K562 (cell line): ENCODE data around the gene MICOS13. TPM values are rescaled to one million over a fixed set of nuclear protein-coding genes. Genes with fewer than 3 reads are reported as not detected.

ENCODE experiments used
- GTF2F1 ChIP-seq: IDR thresholded peaks from 2 replicates; pipeline ENCODE4 v1.6.1; 2011; ENCODE audit warnings: low read depth, low read length, improper control_type of control experiment
- HNRNPL ChIP-seq: fragments of 200-400 bp; formaldehyde crosslinking; IDR thresholded peaks from 2 replicates; pipeline ENCODE4 v1.6.1; 2017; ENCODE audit warnings: low read depth, mild to moderate bottlenecking, low read length
- ILF3 ChIP-seq: fragments of 450-650 bp; IDR thresholded peaks from 2 replicates; pipeline ENCODE4 v1.6.1; 2018; ENCODE audit warnings: antibody characterized with exemption, mild to moderate bottlenecking, moderate library complexity, borderline replicate concordance
- ILK ChIP-seq: fragments of 450-650 bp; IDR thresholded peaks from 2 replicates; pipeline ENCODE4 v1.6.1; 2016; ENCODE audit warnings: missing genetic modification characterization, low read depth, mild to moderate bottlenecking, missing compliant biosample characterization, moderate library complexity, borderline replicate concordance
- LCOR ChIP-seq: sonication (generic); formaldehyde crosslinking; IDR thresholded peaks from 2 replicates; pipeline ENCODE4 v1.8.0; 2022; ENCODE audit warnings: mild to moderate bottlenecking, missing genetic modification reagents
- MBD2 ChIP-seq: sonication (generic); IDR thresholded peaks from 2 replicates; pipeline ENCODE4 v1.6.1; 2016; ENCODE audit warnings: low read depth, borderline replicate concordance
- MYNN ChIP-seq, 2 experiments: sonication (generic); formaldehyde crosslinking in 1 of 2; IDR thresholded peaks; 2 replicates each; pipeline versions ENCODE4 v1.5.0 to v1.6.1; 2016 to 2020; ENCODE audit warnings: antibody characterized with exemption in 1 of 2, missing genetic modification reagents in 1 of 2
- POLR2A ChIP-seq: fragments of 450-650 bp; conservative IDR thresholded peaks from 2 replicates; pipeline ENCODE4 v1.6.1; 2016
- POLR2B ChIP-seq: fragments of 450-650 bp; IDR thresholded peaks from 2 replicates; pipeline ENCODE4 v1.6.1; 2018; ENCODE audit warnings: low read depth; ENCODE audit not compliant: partially characterized antibody
- POLR2G ChIP-seq: fragments of 200-400 bp; formaldehyde crosslinking; IDR thresholded peaks from 2 replicates; pipeline ENCODE4 v1.6.1; 2017; ENCODE audit warnings: low read depth, mild to moderate bottlenecking, antibody characterized with exemption, low read length, moderate library complexity
- RFX5 ChIP-seq: IDR thresholded peaks from 2 replicates; pipeline ENCODE4 v1.6.1; 2011; ENCODE audit warnings: low read depth, mild to moderate bottlenecking, improper control_type of control experiment, low read length
- SNRNP70 ChIP-seq: fragments of 200-400 bp; formaldehyde crosslinking; optimal IDR thresholded peaks from 2 replicates; pipeline ENCODE3; 2017; ENCODE audit warnings: low read depth, low read length
- ZBTB7A ChIP-seq: IDR thresholded peaks from 2 replicates; pipeline ENCODE4 v1.6.1; 2011; ENCODE audit warnings: low read depth, mild to moderate bottlenecking, low read length, moderate library complexity, borderline replicate concordance; ENCODE audit not compliant: control insufficient read depth
- ZFX ChIP-seq: sonication (generic); formaldehyde crosslinking; IDR thresholded peaks from 2 replicates; pipeline ENCODE4 v1.8.0; 2022; ENCODE audit warnings: mild to moderate bottlenecking, missing genetic modification reagents, moderate library complexity
- ZNF232 ChIP-seq: sonication (generic); formaldehyde crosslinking; IDR thresholded peaks from 2 replicates; pipeline ENCODE4 v1.8.0; 2022; ENCODE audit warnings: mild to moderate bottlenecking, missing genetic modification reagents
- ZNF24 ChIP-seq: fragments of 450-650 bp; IDR thresholded peaks from 2 replicates; pipeline ENCODE4 v1.6.1; 2016
- polyA plus RNA-seq, 8 experiments: library from polyadenylated mRNA; depleted of rRNA in 4 of 8; stranded (reverse) in 5 of 8; unstranded in 3 of 8; fragments of >200 nt; fragmentation: Nextera tagmentation in 2 of 8; fragmentation: Illumina TruSeq in 1 of 8; extraction: Ambion mirVana in 2 of 8; extraction: Trizol in 1 of 8; gene quantifications; 2 replicates each; pipeline versions ENCODE4 v1.2.1 to v1.2.3, GENCODE V29; 2011 to 2014; ENCODE audit warnings: inconsistent platforms in 1 of 8, missing spikeins in 1 of 8
- total RNA-seq, 7 experiments: library from RNA; depleted of rRNA in 6 of 7; stranded (reverse); fragments of >200 nt in 6 of 7; fragmentation: Illumina TruSeq in 2 of 7; extraction: Trizol in 2 of 7; gene quantifications; 2 replicates each; pipeline versions ENCODE4 v1.2.1 to v1.2.3, GENCODE V29; 2011 to 2021; ENCODE audit warnings: low replicate concordance in 1 of 7
- TF ChIP-seq, protein P1 (sequence below): fragments of 250-450 bp; sonication (Bioruptor Pico); IDR thresholded peaks from 2 replicates; pipeline ENCODE4 v1.5.0; 2020; ENCODE audit warnings: mild to moderate bottlenecking
- TF ChIP-seq, protein P2 (sequence below): sonication (generic); formaldehyde crosslinking; IDR thresholded peaks from 2 replicates; pipeline ENCODE4 v1.9.0; 2022; ENCODE audit warnings: mild to moderate bottlenecking, missing genetic modification reagents
- TF ChIP-seq, protein P3 (sequence below): fragments of 450-650 bp; IDR thresholded peaks from 2 replicates; pipeline ENCODE4 v1.6.1; 2016; ENCODE audit warnings: borderline replicate concordance
- TF ChIP-seq, protein P4 (sequence below): sonication (generic); formaldehyde crosslinking; IDR thresholded peaks from 2 replicates; pipeline ENCODE4 v1.8.1; 2023; ENCODE audit warnings: mild to moderate bottlenecking, missing genetic modification reagents
- TF ChIP-seq, protein P5 (sequence below): sonication (generic); formaldehyde crosslinking; IDR thresholded peaks from 2 replicates; pipeline ENCODE4 v1.9.0; 2022; ENCODE audit warnings: mild to moderate bottlenecking, missing genetic modification reagents

Gene MICOS13
- total and polyA plus RNA-seq, 9 of the 15 experiments (the other 6 are each of a cell fraction or from before 2014, with no cell fraction given): 15.5 to 220 (median 49.4) TPM

DNA sequence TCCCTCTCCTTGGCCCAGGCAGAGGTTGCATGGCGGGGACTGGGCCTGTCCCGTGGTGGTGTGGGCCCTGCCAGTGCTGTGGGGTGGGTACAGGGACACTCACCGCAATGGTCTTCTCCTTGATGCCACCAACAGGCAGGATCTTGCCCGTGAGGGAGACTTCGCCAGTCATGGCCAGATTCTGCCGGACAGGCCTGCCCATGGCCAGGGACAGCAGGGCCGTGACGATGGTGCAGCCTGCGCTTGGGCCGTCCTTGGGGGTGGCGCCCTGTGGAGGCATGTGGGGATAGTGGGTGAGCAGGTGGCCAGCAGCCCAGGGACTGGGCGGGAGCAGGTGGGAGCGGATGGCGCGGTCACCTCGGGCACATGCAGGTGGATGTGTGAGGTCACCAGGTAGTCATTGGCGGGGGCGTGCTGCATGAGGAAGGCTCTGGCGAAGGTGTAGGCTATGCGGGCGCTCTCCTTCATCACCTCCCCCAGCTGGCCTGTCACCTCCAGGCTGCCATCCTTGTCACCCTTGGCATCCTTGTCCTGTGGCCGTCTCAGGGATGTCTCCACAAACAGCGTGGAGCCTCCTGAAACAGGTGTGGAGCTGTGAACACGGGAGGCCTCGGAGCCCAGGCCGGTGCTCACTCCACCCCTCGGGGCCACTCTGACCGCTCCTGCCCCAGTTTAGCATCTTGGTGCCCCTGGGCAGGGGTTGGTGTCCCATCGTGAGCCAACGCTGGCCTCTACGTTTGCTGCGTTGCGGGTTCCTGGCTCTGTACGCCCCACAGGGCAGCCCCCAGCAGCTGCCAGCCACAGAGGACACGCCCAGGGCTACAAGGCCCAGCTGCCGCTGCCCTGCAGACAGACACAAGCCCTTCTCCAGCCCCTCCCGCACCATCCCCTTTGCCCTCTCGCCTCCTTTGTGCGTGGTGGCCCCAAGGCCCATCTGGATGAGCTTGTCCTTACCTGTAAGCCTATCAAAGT lies 13.2 kb upstream of the MICOS13 start (continued):
- TF ChIP-seq, protein P1, sequence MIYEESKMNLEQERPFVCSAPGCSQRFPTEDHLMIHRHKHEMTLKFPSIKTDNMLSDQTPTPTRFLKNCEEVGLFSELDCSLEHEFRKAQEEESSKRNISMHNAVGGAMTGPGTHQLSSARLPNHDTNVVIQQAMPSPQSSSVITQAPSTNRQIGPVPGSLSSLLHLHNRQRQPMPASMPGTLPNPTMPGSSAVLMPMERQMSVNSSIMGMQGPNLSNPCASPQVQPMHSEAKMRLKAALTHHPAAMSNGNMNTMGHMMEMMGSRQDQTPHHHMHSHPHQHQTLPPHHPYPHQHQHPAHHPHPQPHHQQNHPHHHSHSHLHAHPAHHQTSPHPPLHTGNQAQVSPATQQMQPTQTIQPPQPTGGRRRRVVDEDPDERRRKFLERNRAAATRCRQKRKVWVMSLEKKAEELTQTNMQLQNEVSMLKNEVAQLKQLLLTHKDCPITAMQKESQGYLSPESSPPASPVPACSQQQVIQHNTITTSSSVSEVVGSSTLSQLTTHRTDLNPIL (CRISPR knock-in tag): no peak
- peak; percentile 15 for TF ChIP-seq POLR2A
- no peak for TF ChIP-seq ZNF232
- no peak for TF ChIP-seq ILF3
- 0 out of 2 replicates have a peak, but pooled peaks have one; percentile 33 for TF ChIP-seq MYNN (IDR thresholded peaks at IDR 0.05)
- no peak for TF ChIP-seq MYNN (CRISPR knock-in tag; IDR thresholded peaks at IDR 0.05)
- TF ChIP-seq, protein P2, sequence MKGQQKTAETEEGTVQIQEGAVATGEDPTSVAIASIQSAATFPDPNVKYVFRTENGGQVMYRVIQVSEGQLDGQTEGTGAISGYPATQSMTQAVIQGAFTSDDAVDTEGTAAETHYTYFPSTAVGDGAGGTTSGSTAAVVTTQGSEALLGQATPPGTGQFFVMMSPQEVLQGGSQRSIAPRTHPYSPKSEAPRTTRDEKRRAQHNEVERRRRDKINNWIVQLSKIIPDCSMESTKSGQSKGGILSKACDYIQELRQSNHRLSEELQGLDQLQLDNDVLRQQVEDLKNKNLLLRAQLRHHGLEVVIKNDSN (CRISPR knock-in tag): peak; percentile 24; the same call in 1 of the 2 replicates
- TF ChIP-seq HNRNPL: peak; percentile 64; the same call in 1 of the 2 replicates
- TF ChIP-seq POLR2B: peak; percentile 81
- TF ChIP-seq RFX5: no peak
- 0 out of 2 replicates have a peak, but pooled peaks have one; percentile 36 for TF ChIP-seq GTF2F1
- TF ChIP-seq LCOR (CRISPR knock-in tag): 0 out of 2 replicates have a peak, but pooled peaks have one; percentile 16
- TF ChIP-seq, protein P3, sequence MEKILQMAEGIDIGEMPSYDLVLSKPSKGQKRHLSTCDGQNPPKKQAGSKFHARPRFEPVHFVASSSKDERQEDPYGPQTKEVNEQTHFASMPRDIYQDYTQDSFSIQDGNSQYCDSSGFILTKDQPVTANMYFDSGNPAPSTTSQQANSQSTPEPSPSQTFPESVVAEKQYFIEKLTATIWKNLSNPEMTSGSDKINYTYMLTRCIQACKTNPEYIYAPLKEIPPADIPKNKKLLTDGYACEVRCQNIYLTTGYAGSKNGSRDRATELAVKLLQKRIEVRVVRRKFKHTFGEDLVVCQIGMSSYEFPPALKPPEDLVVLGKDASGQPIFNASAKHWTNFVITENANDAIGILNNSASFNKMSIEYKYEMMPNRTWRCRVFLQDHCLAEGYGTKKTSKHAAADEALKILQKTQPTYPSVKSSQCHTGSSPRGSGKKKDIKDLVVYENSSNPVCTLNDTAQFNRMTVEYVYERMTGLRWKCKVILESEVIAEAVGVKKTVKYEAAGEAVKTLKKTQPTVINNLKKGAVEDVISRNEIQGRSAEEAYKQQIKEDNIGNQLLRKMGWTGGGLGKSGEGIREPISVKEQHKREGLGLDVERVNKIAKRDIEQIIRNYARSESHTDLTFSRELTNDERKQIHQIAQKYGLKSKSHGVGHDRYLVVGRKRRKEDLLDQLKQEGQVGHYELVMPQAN: no peak
- peak; percentile 87 for TF ChIP-seq POLR2G
- TF ChIP-seq, protein P4, sequence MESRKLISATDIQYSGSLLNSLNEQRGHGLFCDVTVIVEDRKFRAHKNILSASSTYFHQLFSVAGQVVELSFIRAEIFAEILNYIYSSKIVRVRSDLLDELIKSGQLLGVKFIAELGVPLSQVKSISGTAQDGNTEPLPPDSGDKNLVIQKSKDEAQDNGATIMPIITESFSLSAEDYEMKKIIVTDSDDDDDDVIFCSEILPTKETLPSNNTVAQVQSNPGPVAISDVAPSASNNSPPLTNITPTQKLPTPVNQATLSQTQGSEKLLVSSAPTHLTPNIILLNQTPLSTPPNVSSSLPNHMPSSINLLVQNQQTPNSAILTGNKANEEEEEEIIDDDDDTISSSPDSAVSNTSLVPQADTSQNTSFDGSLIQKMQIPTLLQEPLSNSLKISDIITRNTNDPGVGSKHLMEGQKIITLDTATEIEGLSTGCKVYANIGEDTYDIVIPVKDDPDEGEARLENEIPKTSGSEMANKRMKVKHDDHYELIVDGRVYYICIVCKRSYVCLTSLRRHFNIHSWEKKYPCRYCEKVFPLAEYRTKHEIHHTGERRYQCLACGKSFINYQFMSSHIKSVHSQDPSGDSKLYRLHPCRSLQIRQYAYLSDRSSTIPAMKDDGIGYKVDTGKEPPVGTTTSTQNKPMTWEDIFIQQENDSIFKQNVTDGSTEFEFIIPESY (CRISPR knock-in tag): peak; percentile 85
- TF ChIP-seq ZFX (CRISPR knock-in tag): peak; percentile 39; the same call in 1 of the 2 replicates
- peak; percentile 39 for TF ChIP-seq SNRNP70
- no peak for TF ChIP-seq ZNF24
- TF ChIP-seq MBD2: 0 out of 2 replicates have a peak, but pooled peaks have one; percentile 5
- TF ChIP-seq ZBTB7A: no peak
- TF ChIP-seq ILK (tag): no peak
- TF ChIP-seq, protein P5, sequence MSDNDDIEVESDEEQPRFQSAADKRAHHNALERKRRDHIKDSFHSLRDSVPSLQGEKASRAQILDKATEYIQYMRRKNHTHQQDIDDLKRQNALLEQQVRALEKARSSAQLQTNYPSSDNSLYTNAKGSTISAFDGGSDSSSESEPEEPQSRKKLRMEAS (CRISPR knock-in tag): peak; percentile 78
